ENCODE data around the gene CTIF. TPM values are rescaled to one million over a fixed set of nuclear protein-coding genes. Genes with fewer than 3 reads are reported as not detected.
A peak's percentile ranks its signal among the peaks of the same experiment; 100 is the strongest.

CTIF gene
- total RNA-seq, 1 experiment from 2014 or later = 20.6 TPM

DNA sequence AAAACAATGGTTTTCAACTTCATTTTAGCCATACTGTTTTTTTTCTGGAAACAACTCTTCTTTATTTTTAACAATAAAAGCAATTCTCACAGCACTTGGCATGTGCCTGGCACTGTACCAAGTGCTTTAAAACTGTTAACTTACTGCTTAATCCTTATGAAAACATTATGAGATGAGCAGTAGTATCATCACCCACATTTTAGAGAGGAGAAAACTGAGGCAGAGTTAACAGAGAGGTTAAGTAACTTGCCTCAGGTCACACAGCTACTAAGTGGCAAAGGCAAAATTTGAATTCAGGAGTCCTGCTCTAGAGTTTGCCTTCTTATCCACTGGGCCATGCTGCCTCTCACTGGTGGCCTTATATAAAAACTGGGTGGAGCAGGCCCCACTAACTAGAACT is 23.2 kb downstream of the CTIF start:
- DNase-seq = no peak
- Histone ChIP-seq H3K36me3 (peaks cover 11% of the 10 kb centered on the region; the same call in 1 of the 2 replicates), H3K9me3 (no peaks in the 10 kb centered on the region; the same call in 1 of the 2 replicates), H3K27me3 (no peaks in the 10 kb centered on the region), H3K4me3 (no peak overlapping the region)

DNA sequence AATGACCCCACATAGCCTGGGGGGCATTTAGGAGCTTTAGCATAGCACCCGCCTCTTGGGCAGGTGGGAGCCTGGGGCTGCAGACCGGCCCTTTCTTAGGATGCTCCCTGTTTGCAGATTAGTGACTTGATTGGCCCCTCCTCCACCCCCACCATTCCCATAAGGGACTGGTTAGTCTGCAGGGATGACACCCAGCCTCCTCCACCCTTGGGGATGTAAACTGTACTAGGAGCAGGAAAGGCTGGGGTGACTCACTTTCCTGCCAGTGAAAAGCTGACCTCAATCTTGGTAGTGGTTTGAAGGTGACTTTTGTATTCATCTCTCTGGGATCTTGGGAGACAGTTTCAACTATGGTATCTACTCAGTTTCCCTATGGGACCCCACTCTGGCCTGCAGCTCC is 24.2 kb downstream of the CTIF start:
- H3K9me3 ChIP-seq = no peaks in the 10 kb centered on the region; the same call in 1 of the 2 replicates
- H3K36me3 ChIP-seq = peaks cover 7% of the 10 kb centered on the region; the same call in 1 of the 2 replicates
- DNase-seq = peak; percentile 58
- no peak overlapping the region for H3K4me3 ChIP-seq
- H3K27me3 ChIP-seq = no peaks in the 10 kb centered on the region

DNA sequence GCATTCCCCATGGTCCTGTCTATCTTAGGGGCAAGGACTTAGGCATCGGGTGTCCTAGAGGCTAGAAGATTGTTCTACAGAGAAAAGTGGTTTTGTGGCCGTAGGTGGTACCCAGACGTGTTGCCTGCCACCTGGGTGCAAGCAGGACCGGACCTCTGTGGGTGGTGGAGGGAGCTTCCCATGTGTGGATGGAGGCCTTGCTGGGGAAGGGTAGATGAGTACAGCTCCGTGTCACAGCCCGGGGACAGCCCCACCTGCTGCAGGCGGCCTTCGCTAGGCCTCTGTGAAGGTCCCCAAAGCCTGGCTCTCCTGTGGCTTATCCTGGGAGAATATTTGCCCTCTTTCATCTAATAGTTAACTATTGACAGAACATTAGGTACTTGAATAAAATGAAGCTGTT is 25.3 kb downstream of the CTIF start:
- H3K27me3 ChIP-seq = no peaks in the 10 kb centered on the region
- DNase-seq = no peak
- H3K36me3 ChIP-seq = peaks cover 6% of the 10 kb centered on the region; the same call in 1 of the 2 replicates
- H3K4me3 ChIP-seq = no peak overlapping the region
- no peaks in the 10 kb centered on the region; the same call in 1 of the 2 replicates for H3K9me3 ChIP-seq

- Histone ChIP-seq H3K27me3 (no peaks in the 10 kb centered on the region), H3K36me3 (peaks cover 6% of the 10 kb centered on the region; the same call in 1 of the 2 replicates), H3K9me3 (no peaks in the 10 kb centered on the region), H3K4me3 (no peak overlapping the region)
- DNase-seq = no peak
Observed at GRCh38 chr18:48565105-48565504, 26.3 kb downstream of the CTIF start.

DNA sequence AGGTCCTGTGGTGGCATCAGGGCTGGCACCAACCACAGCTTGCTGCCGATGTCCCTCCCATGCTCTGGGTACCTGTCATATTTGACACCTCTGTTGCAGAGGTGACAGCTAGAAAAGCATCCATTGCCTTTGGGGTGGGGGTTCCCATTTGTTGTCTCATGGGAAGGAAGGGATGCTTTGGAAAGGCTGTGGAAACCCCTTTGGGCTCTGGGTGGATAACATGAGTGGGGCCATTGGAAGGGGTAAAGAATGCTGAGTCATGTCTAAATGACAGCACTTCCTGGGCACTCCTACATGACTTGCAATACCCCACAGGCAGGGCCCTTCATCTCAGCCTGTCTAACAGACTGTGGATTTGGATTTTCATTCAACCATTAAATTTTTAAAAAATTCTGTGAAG is 27.8 kb downstream of the CTIF start:
- H3K9me3 ChIP-seq = no peaks in the 10 kb centered on the region
- no peak for DNase-seq
- no peaks in the 10 kb centered on the region for H3K27me3 ChIP-seq
- H3K36me3 ChIP-seq = peaks cover 6% of the 10 kb centered on the region; the same call in 1 of the 2 replicates
- no peak overlapping the region for H3K4me3 ChIP-seq

DNA sequence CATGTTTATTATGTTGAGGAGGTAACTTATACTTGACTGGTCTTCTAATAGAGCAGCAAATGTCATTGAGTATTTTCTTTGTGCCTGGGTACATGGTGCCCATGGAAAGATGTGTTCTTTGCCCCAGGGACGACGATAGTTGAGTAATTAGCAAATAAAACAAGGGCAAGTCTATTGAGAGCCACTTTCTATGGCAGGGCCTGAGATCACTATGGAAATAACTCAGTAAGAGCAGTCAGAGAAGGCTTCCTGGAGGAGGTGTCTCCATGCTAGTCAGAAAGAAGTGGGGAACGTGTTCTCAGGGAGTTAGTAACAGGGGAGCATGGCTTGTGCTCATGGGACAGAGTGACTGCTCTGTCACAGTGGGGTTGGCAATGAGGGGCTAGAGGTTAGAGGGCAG is 28.6 kb downstream of the CTIF start:
- no peak overlapping the region for H3K4me3 ChIP-seq
- H3K36me3 ChIP-seq = no peaks in the 10 kb centered on the region; the same call in 1 of the 2 replicates
- no peaks in the 10 kb centered on the region for H3K27me3 ChIP-seq
- H3K9me3 ChIP-seq = no peaks in the 10 kb centered on the region
- DNase-seq = no peak

GRCh38 chr18:48569139-48569914 is 30.5 kb downstream of the CTIF start:
- H3K4me3 ChIP-seq = no peak overlapping the region
- no peak for DNase-seq
- no peaks in the 10 kb centered on the region; the same call in 1 of the 2 replicates for H3K36me3 ChIP-seq
- H3K27me3 ChIP-seq = no peaks in the 10 kb centered on the region
- H3K9me3 ChIP-seq = no peaks in the 10 kb centered on the region

- H3K27me3 ChIP-seq = no peaks in the 10 kb centered on the region
- no peaks in the 10 kb centered on the region; the same call in 1 of the 2 replicates for H3K36me3 ChIP-seq
- DNase-seq = no peak
- H3K9me3 ChIP-seq = no peaks in the 10 kb centered on the region
- H3K4me3 ChIP-seq = no peak overlapping the region
Observed at GRCh38 chr18:48569915-48570264, 31.1 kb downstream of the CTIF start.

DNA sequence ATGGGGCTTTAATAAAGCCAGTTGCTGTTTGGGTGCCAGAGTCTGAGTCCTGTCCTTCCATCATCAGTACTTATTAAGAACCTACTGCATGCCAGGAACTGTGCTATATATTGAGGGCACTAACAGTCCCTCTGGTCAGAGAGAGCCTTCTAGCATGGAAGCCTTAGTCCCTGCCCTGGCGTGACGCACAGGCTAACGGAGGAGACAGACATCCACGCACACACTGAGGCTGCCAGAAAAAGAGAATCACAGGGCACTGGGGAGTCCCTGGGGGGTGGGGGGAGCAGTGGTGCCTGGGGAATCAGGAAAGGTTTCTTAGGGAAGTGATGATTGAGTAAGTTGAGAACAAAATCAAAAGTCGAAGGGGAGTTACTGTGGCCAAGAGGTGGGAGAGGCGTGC is 31.5 kb downstream of the CTIF start:
- DNase-seq = no peak
- no peak overlapping the region for H3K4me3 ChIP-seq
- no peaks in the 10 kb centered on the region for H3K27me3 ChIP-seq
- no peaks in the 10 kb centered on the region; the same call in 1 of the 2 replicates for H3K36me3 ChIP-seq
- no peaks in the 10 kb centered on the region for H3K9me3 ChIP-seq

- Histone ChIP-seq H3K36me3 (peaks cover 3% of the 10 kb centered on the region; the same call in 1 of the 2 replicates), H3K4me3 (no peak overlapping the region), H3K9me3 (no peaks in the 10 kb centered on the region), H3K27me3 (no peaks in the 10 kb centered on the region)
- DNase-seq = peak; percentile 53
Observed at GRCh38 chr18:48571639-48572384, 33.0 kb downstream of the CTIF start.

DNA sequence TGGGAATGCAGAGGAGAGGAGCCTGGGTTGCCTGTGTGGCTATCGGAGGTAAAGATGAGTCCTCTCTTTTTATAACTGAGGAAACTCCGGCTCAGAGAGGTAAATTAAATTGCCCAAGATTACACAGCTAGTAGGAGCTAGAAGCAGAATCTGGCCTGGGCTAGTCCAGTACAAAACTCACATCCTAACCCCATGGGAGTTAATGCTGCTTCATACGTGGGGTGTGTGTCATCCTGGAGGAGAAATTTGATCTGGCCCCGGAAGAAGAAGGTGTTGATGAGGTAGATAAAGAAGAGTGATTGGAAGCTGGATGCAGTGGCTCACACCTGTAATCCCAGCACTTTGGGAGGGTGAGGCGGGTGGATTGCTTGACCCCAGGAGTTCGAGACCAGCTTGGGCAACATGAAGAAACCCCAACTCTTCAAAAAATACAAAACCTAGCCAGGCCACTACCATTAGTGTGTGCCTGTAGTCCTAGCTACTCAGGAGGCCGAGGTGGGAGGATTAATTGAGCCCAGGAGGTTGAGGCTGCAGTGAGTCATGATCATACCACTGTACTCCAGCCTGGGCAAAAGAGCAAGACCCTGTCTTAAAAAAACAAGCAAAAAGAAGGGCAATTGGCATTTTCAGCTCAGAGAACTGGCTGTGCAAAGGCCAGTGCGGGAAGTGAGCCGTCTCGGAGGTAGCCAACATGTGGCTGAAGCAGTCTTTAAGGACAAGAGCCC is 33.7 kb downstream of the CTIF start:
- no peaks in the 10 kb centered on the region for H3K27me3 ChIP-seq
- H3K4me3 ChIP-seq = no peak overlapping the region
- no peaks in the 10 kb centered on the region for H3K9me3 ChIP-seq
- no peak for DNase-seq
- peaks cover 6% of the 10 kb centered on the region for H3K36me3 ChIP-seq

- DNase-seq = no peak
- H3K27me3 ChIP-seq = no peaks in the 10 kb centered on the region
- no peaks in the 10 kb centered on the region; the same call in 1 of the 2 replicates for H3K9me3 ChIP-seq
- H3K4me3 ChIP-seq = no peak overlapping the region
- H3K36me3 ChIP-seq = peaks cover 9% of the 10 kb centered on the region
Observed at GRCh38 chr18:48573632-48574283, 34.9 kb downstream of the CTIF start.

GRCh38 chr18:48574667-48575300 is 36.0 kb downstream of the CTIF start:
- no peak for DNase-seq
- Histone ChIP-seq H3K4me3 (no peak overlapping the region), H3K9me3 (no peaks in the 10 kb centered on the region; the same call in 1 of the 2 replicates), H3K27me3 (no peaks in the 10 kb centered on the region), H3K36me3 (peaks cover 9% of the 10 kb centered on the region)

DNA sequence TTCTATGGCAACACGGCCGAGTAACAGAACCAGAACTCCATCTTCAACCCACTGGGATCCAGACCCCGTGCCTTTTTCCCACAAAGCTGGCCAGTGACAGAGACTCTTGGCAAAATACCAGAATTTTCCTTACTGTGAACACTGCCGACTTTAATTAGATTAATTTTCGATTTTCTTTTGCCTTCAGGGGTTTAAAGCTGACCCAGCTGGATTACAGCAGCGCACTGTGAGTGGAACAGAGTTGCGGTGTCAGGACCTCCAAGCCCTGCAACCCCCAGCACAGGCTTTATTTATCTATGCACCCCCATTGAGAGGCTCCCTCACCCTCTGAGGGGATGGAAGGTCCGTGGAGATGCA is 36.4 kb downstream of the CTIF start:
- DNase-seq = no peak
- Histone ChIP-seq H3K9me3 (no peaks in the 10 kb centered on the region; the same call in 1 of the 2 replicates), H3K36me3 (peaks cover 9% of the 10 kb centered on the region), H3K4me3 (no peak overlapping the region), H3K27me3 (no peaks in the 10 kb centered on the region)

DNA sequence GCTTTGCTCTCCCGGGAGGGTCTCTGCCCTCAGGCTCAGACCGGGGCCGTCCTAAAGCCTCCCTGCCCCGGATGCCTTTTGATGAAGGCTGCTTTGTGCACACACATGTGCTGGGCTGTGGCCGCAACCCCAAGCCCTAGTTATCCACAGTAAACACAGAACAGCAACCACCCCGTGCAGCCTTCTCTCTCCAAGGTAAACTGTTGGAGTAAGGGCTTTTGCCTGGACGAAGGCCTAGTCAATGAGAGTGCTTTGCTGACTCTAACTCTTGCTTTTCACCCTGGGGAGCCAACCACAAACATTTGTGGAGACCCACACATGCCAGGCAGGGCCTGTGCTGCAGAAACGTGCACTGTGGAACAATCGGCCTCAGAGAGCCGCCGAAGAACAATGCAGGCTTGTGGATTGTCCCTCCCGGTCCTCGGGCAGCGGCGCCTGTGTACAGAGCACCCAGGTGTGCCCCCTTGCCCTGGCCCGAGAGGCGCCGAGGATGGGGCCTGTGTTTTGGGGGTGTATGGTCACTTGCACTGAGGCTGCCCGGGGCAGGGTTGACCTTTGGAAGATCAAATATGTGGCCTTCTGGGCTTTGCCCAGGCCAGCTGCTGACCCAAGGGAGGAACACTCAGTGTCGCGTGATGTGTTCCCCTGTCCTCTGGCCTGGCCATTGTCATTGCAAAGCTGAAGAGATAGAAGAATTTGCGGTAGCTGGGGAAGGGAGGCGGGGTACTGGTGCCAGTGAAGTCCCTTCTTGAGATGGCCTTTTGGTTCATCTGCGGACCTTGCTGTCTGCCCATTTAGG is 37.0 kb downstream of the CTIF start:
- no peaks in the 10 kb centered on the region; the same call in 1 of the 2 replicates for H3K9me3 ChIP-seq
- no peak for DNase-seq
- H3K4me3 ChIP-seq = no peak overlapping the region
- H3K36me3 ChIP-seq = peaks cover 9% of the 10 kb centered on the region
- H3K27me3 ChIP-seq = no peaks in the 10 kb centered on the region

- peaks cover 9% of the 10 kb centered on the region for H3K36me3 ChIP-seq
- H3K4me3 ChIP-seq = no peak overlapping the region
- DNase-seq = no peak
- H3K9me3 ChIP-seq = no peaks in the 10 kb centered on the region; the same call in 1 of the 2 replicates
- no peaks in the 10 kb centered on the region for H3K27me3 ChIP-seq
Observed at GRCh38 chr18:48576457-48576771, 37.6 kb downstream of the CTIF start.
